Measurements from ENCODE around the gene GNAQ. TPM values are rescaled to one million over a fixed set of nuclear protein-coding genes. Genes with fewer than 3 reads are reported as not detected.
"Not testable (repeated sequence)": the region's sequence is repeated elsewhere in the genome, so short reads cannot be mapped to it uniquely, and the experiment has no call there.

GNAQ gene
- total and polyA plus RNA-seq, 4 donors, result 21.9 to 84.2 (median 53.1) TPM

DNA sequence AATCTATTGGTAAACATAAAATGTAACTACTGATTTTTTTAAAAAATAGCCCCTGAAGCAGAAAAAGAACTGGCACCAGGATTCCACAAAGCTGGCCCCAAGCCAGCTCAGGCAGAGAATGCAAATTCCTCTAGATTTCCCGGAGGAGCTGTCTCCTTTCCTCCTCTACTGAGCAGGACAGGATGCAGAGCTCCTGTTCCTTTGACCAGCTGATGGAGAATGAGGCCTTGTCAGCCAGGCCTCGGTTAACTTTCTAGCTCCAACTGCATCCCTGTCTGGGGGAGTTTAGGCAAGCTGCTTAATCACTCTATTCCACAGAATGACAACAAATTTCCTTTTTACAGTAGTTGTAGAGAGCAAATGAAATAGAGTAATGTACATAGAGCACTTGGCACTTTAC, 155.5 kb downstream of the GNAQ start:
- no peak for DNase-seq
- WGBS, 2 donors, result 6 to 11% methylated on average over 2 of the region's 2 CpGs
- no peak overlapping the region for H3K4me3 ChIP-seq (ENCODE audit: low read length in 2 of 2)
- ATAC-seq (ENCODE audit: low FRiP score), result no peak
- H3K4me1 ChIP-seq (ENCODE audit: control insufficient read depth in 1 of 2, insufficient read depth in 2 of 2, low read length in 2 of 2), result peaks cover 0 to 3% of the 10 kb centered on the region in 2 donors
- no peaks in the 10 kb centered on the region for H3K9me3 ChIP-seq (ENCODE audit: control insufficient read depth, low read length)
- no peaks in the 10 kb centered on the region for H3K36me3 ChIP-seq (ENCODE audit: control insufficient read depth in 1 of 2, insufficient read depth in 2 of 2, low read length in 1 of 2)
- intact Hi-C loops (cut with DNase I), result no loop called here
- no peak overlapping the region for H3K27ac ChIP-seq (ENCODE audit: low read depth in 1 of 2, low read length in 2 of 2)
- H3K27me3 ChIP-seq (ENCODE audit: control insufficient read depth in 1 of 2, insufficient read depth in 2 of 2, low read length in 1 of 2), result no peaks in the 10 kb centered on the region

- ATAC-seq (ENCODE audit: low FRiP score), result no peak
- intact Hi-C loops (cut with DNase I), result no loop called here
- Histone ChIP-seq H3K9me3 (ENCODE audit: control insufficient read depth, low read length) (no peaks in the 10 kb centered on the region), H3K27me3 (ENCODE audit: control insufficient read depth in 1 of 2, insufficient read depth in 2 of 2, low read length in 1 of 2) (no peaks in the 10 kb centered on the region), H3K27ac (ENCODE audit: low read depth in 1 of 2, low read length in 2 of 2) (no peak overlapping the region), H3K4me1 (ENCODE audit: control insufficient read depth in 1 of 2, insufficient read depth in 2 of 2, low read length in 2 of 2) (peaks cover 0 to 3% of the 10 kb centered on the region in 2 donors), H3K4me3 (ENCODE audit: low read length in 2 of 2) (no peak overlapping the region), H3K36me3 (ENCODE audit: control insufficient read depth in 1 of 2, insufficient read depth in 2 of 2, low read length in 1 of 2) (no peaks in the 10 kb centered on the region)
- no peak for DNase-seq
- 89 to 92% methylated on average over 3 of the region's 3 CpGs for WGBS, 2 donors
Observed at GRCh38 chr9:77872863-77873262, 158.7 kb downstream of the GNAQ start.

DNA sequence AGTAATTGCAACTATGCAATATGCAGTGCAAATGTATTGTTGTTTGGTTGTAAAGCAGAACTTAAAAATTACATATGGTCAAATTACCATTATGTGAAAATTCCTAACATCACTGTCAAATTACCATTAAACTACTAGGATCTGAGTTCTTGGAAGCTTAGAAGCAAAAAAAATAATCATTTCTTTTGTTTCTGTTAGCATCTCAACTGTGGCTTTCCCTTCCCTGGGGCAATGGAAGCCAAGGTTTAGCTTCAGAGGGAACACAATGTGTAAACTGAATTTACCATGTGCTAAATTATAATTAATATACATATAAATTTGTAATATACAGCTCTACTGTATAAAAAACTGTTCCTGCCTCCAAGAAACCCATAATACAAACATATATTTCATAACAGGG, 159.4 kb downstream of the GNAQ start:
- Histone ChIP-seq H3K27ac (ENCODE audit: low read depth in 1 of 2, low read length in 2 of 2) (no peak overlapping the region), H3K4me1 (ENCODE audit: control insufficient read depth in 1 of 2, insufficient read depth in 2 of 2, low read length in 2 of 2) (peaks cover 0 to 3% of the 10 kb centered on the region in 2 donors), H3K9me3 (ENCODE audit: control insufficient read depth, low read length) (no peaks in the 10 kb centered on the region), H3K27me3 (ENCODE audit: control insufficient read depth in 1 of 2, insufficient read depth in 2 of 2, low read length in 1 of 2) (no peaks in the 10 kb centered on the region), H3K36me3 (ENCODE audit: control insufficient read depth in 1 of 2, insufficient read depth in 2 of 2, low read length in 1 of 2) (no peaks in the 10 kb centered on the region), H3K4me3 (ENCODE audit: low read length in 2 of 2) (no peak overlapping the region)
- no peak for DNase-seq
- intact Hi-C loops (cut with DNase I), result no loop called here
- ATAC-seq (ENCODE audit: low FRiP score), result no peak

DNA sequence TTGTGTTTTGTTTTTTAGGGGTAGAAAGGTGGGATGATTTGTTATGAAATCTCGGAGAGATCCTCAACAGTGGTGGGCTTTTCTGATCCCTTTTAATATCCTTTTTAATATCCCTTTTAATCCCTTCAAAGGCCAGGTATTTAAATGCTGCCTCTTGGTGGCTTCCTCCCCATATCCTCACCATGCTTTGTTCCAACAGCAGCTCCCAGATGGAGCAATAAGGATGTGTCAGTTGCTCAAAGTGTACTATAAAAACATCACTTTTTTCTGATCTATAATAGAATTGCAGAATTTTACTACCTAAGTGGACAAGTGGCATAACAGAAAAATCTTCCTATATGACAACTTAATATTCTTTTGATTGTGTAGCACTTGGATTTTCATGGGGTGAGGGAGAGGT, 160.1 kb downstream of the GNAQ start:
- ATAC-seq (ENCODE audit: low FRiP score) (no peak), DNase-seq (no peak)
- intact Hi-C loops (cut with DNase I), result no loop called here
- WGBS, 2 donors, result 94 to 100% methylated on average over 1 of the region's 1 CpG
- Histone ChIP-seq H3K4me1 (ENCODE audit: control insufficient read depth in 1 of 2, insufficient read depth in 2 of 2, low read length in 2 of 2) (peaks cover 0 to 3% of the 10 kb centered on the region in 2 donors), H3K9me3 (ENCODE audit: control insufficient read depth, low read length) (no peaks in the 10 kb centered on the region), H3K27ac (ENCODE audit: low read depth in 1 of 2, low read length in 2 of 2) (no peak overlapping the region), H3K27me3 (ENCODE audit: control insufficient read depth in 1 of 2, insufficient read depth in 2 of 2, low read length in 1 of 2) (no peaks in the 10 kb centered on the region), H3K36me3 (ENCODE audit: control insufficient read depth in 1 of 2, insufficient read depth in 2 of 2, low read length in 1 of 2) (no peaks in the 10 kb centered on the region), H3K4me3 (ENCODE audit: low read length in 2 of 2) (no peak overlapping the region)

- intact Hi-C loops (cut with DNase I), result no loop called here
- no peak for ATAC-seq (ENCODE audit: low FRiP score)
- 95 to 98% methylated on average over 1 of the region's 1 CpG for WGBS, 2 donors
Observed at GRCh38 chr9:77866878-77867277, 164.7 kb downstream of the GNAQ start.

GRCh38 chr9:77865385-77866047, 166.1 kb downstream of the GNAQ start:
- intact Hi-C loops (cut with DNase I), result no loop called here
- DNase-seq (no peak), ATAC-seq (ENCODE audit: low FRiP score) (no peak)
- H3K4me1 ChIP-seq (ENCODE audit: control insufficient read depth in 1 of 2, insufficient read depth in 2 of 2, low read length in 2 of 2), result no peaks in the 10 kb centered on the region
- H3K9me3 ChIP-seq (ENCODE audit: control insufficient read depth, low read length), result no peaks in the 10 kb centered on the region
- H3K27ac ChIP-seq (ENCODE audit: low read depth in 1 of 2, low read length in 2 of 2), result no peak overlapping the region
- H3K4me3 ChIP-seq (ENCODE audit: low read length in 2 of 2), result no peak overlapping the region
- no peaks in the 10 kb centered on the region for H3K27me3 ChIP-seq (ENCODE audit: control insufficient read depth in 1 of 2, insufficient read depth in 2 of 2, low read length in 1 of 2)
- H3K36me3 ChIP-seq (ENCODE audit: control insufficient read depth in 1 of 2, insufficient read depth in 2 of 2, low read length in 1 of 2), result no peaks in the 10 kb centered on the region
- WGBS, 2 donors, result 91 to 92% methylated on average over 4 of the region's 4 CpGs

More at GRCh38 chr9:77866878-77867277, 164.7 kb downstream of the GNAQ start:
- H3K27me3 ChIP-seq (ENCODE audit: control insufficient read depth in 1 of 2, insufficient read depth in 2 of 2, low read length in 1 of 2), result no peaks in the 10 kb centered on the region
- no peaks in the 10 kb centered on the region for H3K9me3 ChIP-seq (ENCODE audit: control insufficient read depth, low read length)
- DNase-seq, result no peak
- no peaks in the 10 kb centered on the region for H3K4me1 ChIP-seq (ENCODE audit: control insufficient read depth in 1 of 2, insufficient read depth in 2 of 2, low read length in 2 of 2)
- no peaks in the 10 kb centered on the region for H3K36me3 ChIP-seq (ENCODE audit: control insufficient read depth in 1 of 2, insufficient read depth in 2 of 2, low read length in 1 of 2)
- no peak overlapping the region for H3K4me3 ChIP-seq (ENCODE audit: low read length in 2 of 2)
- H3K27ac ChIP-seq (ENCODE audit: low read depth in 1 of 2, low read length in 2 of 2), result no peak overlapping the region

GRCh38 chr9:77864211-77864889, 167.3 kb downstream of the GNAQ start:
- H3K4me3 ChIP-seq (ENCODE audit: low read length in 2 of 2), result no peak overlapping the region
- no peak overlapping the region for H3K27ac ChIP-seq (ENCODE audit: low read depth in 1 of 2, low read length in 2 of 2)
- DNase-seq, result no peak
- H3K27me3 ChIP-seq (ENCODE audit: control insufficient read depth in 1 of 2, insufficient read depth in 2 of 2, low read length in 1 of 2), result no peaks in the 10 kb centered on the region
- ATAC-seq (ENCODE audit: low FRiP score), result no peak
- H3K4me1 ChIP-seq (ENCODE audit: control insufficient read depth in 1 of 2, insufficient read depth in 2 of 2, low read length in 2 of 2), result no peaks in the 10 kb centered on the region
- H3K9me3 ChIP-seq (ENCODE audit: control insufficient read depth, low read length), result no peaks in the 10 kb centered on the region
- H3K36me3 ChIP-seq (ENCODE audit: control insufficient read depth in 1 of 2, insufficient read depth in 2 of 2, low read length in 1 of 2), result no peaks in the 10 kb centered on the region
- 91 to 96% methylated on average over 5 of the region's 5 CpGs for WGBS, 2 donors
- intact Hi-C loops (cut with DNase I), result no loop called here

- H3K27me3 ChIP-seq (ENCODE audit: control insufficient read depth in 1 of 2, insufficient read depth in 2 of 2, low read length in 1 of 2); DNase-seq; H3K27ac ChIP-seq (ENCODE audit: low read depth in 1 of 2, low read length in 2 of 2); H3K4me3 ChIP-seq (ENCODE audit: low read length in 2 of 2); H3K36me3 ChIP-seq (ENCODE audit: control insufficient read depth in 1 of 2, insufficient read depth in 2 of 2, low read length in 1 of 2); H3K4me1 ChIP-seq (ENCODE audit: control insufficient read depth in 1 of 2, insufficient read depth in 2 of 2, low read length in 2 of 2); ATAC-seq (ENCODE audit: low FRiP score); H3K9me3 ChIP-seq (ENCODE audit: control insufficient read depth, low read length); intact Hi-C loops (cut with DNase I): not testable (repeated sequence)
- 97 to 99% methylated on average over 5 of the region's 5 CpGs for WGBS, 2 donors
Observed at GRCh38 chr9:77863638-77864037, 168.0 kb downstream of the GNAQ start.

GRCh38 chr9:77860953-77861352, 170.7 kb downstream of the GNAQ start:
- H3K9me3 ChIP-seq (ENCODE audit: control insufficient read depth, low read length); H3K27me3 ChIP-seq (ENCODE audit: control insufficient read depth in 1 of 2, insufficient read depth in 2 of 2, low read length in 1 of 2); H3K4me3 ChIP-seq (ENCODE audit: low read length in 2 of 2); ATAC-seq (ENCODE audit: low FRiP score); intact Hi-C loops (cut with DNase I); H3K4me1 ChIP-seq (ENCODE audit: control insufficient read depth in 1 of 2, insufficient read depth in 2 of 2, low read length in 2 of 2); DNase-seq; H3K36me3 ChIP-seq (ENCODE audit: control insufficient read depth in 1 of 2, insufficient read depth in 2 of 2, low read length in 1 of 2); H3K27ac ChIP-seq (ENCODE audit: low read depth in 1 of 2, low read length in 2 of 2): not testable (repeated sequence)
- 94 to 95% methylated on average over 3 of the region's 3 CpGs for WGBS, 2 donors
